NCI-H1092 (cell line): ENCODE results near the gene MGMT.

Source experiments
- DNase-seq: peaks from one replicate; lab custom pipeline; 2025; lab: John Stamatoyannopoulos, UW

The MGMT gene

DNA sequence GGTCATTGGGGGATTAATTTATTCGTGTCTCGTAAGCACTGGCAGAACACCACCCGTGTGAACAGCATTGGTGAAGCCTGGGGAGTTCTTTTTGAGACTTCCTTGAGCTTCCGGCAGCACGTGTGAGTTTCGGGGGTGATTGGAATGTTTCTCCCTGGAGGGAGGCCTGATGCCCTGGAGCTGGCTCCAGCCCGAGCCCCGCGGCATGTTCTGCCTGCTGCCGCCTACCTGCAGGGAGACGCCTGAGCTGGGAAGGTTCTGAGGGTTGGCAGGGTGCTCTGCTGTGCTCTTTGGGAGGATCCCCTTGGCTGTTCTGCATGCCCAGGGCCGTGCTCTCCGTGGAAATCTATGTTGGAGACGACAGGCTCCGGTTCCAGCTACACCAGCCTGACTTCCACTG lies 159.3 kb downstream of the MGMT start:
- no peak for DNase-seq

DNA sequence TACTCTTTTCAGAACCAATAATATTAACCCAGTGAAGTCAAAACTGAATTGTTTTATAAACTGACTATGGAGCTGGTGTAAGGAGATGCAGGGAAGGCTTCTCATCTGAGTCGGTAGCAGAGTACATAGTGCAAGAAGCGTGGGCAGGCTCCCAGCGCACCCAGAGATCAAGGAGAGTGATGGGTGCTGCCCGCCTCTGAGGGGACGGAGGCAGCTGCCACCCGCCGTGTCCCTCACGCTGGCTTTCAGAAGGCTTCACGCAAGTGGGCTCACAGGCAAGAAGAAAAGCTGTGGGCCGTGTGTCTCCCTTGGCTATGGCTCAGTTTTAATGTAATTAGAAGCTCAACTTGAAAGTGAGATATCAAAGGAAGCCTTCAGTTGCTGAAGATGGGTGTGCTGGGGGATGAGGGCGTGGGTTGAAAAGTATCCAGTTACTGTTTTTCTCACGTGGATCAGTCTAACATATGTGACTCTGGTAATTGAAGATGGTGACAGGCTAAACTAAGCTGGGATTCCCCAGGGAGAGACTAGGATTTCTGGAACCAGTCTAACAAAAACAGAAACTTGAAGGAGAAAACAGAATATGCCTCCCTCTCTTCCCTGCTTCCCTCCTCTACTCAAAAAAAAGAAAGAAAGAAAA lies 159.9 kb downstream of the MGMT start:
- no peak for DNase-seq

DNA sequence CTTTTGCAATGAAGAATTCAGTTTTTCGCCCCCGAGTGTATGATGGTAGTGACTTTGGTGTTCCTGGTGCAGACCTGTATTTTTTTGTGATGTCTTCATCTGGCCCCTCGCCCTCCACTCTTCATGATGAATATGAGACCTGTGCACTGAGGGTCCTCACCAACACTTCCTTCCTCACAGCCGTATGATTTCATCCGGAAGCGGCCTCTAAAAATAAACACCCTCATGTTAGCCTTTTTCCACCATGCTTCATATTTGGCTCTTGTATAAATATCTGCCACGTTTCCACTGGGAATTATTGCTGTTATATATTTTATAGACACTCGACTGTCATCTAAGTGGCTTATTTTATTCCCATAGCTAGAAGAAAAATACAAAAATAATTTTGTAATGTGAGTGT lies 160.4 kb downstream of the MGMT start:
- DNase-seq: no peak

DNA sequence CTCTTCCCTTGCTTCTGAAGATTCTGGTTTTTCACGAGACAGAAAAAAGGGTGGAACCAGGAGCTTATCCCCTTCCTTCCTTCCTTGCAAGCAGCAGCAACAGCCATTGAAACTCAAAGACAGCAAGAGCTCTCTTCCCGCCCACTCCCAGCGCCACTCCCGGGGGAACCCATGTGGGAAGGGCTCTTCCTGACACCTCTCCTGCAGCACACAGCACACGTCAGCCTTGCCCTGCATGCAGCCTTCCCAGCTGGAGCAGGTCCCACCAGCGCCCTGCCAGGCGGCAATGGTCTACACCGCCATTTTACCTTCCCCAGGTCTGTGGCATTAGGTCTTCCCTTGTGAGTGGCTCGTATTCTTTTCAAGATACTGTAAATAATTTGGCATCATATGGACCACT lies 161.8 kb downstream of the MGMT start:
- no peak for DNase-seq

GRCh38 chr10:129629911-129630310 lies 162.9 kb downstream of the MGMT start:
- no peak for DNase-seq

- no peak for DNase-seq
These were observed 164.0 kb downstream of the MGMT start for GRCh38 chr10:129631006-129631405.

DNA sequence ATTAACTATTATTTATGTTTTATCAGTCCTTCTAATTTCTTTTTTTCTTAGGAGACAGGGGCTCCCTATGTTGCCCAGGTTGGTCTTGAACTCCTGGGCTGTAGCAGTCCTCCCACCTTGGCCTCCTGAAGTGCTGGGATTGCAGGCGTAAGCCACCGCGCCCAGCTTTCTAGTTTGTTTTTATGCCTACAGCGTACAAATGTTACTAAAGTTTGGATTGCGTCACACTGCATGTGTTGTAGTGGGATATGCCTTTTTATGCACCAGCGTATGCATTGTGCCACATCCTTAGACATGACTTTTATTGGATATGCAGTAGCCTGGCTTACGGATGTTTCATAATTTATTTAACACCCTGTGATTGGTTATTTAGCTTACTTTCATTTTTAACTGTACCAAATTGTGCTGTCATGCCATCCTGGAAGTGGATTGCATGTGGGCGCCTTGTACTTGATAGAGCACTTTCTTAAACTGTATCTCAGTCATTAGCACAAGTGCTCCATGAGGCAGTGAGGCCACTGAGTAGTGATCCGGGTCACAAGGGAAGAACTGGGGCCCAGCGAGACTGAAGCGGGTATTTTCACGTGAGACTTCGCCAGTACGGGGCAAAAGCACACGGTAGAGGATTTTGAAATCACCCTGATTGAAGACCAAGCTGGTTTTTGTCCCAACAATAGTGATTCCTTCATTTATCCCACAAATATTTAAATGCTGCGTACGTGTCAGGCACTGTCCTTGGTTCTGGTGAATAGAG lies 165.0 kb downstream of the MGMT start:
- no peak for DNase-seq

DNA sequence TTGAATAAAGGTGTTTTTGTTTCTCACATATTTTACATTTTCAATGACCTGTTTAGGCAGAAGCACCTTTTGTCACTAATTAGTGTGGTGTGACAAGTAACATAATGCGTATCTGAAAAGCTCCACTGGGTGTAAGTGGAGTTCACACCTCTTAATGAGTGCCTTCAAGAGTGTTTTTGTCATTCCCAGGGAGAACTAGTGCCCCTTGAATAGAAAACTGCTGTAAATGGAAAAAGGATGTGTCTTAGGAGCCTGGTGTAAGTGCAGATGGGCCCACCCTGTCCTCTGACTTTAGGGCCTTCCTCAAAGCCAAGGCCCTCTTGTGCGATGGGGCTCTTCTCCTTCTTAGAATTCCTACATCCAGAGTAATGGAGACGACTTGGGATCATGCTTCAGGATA lies 170.0 kb downstream of the MGMT start:
- DNase-seq: no peak

- no peak for DNase-seq
These were observed 170.8 kb downstream of the MGMT start for GRCh38 chr10:129637846-129638245.

- DNase-seq: no peak
These were observed 174.3 kb downstream of the MGMT start for GRCh38 chr10:129641351-129641750.

DNA sequence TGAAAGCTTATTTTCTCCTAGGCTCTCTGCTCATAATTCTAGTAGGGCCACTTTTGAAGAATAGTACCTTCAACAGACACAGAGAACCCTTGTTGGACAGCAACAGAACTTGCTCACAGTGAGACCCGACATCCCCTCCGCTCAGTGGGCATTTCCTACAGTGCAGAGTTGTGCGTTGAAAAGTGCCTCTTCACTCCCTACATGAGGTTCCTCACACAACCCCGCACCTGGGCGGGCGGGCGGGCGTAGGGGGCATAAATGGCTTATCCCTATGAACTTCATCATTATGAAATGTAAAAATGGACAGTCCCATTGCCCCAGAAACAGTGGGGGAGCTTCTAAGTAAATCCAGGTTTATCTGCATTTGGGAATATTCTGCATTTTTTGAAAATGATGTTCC lies 174.9 kb downstream of the MGMT start:
- no peak for DNase-seq

DNA sequence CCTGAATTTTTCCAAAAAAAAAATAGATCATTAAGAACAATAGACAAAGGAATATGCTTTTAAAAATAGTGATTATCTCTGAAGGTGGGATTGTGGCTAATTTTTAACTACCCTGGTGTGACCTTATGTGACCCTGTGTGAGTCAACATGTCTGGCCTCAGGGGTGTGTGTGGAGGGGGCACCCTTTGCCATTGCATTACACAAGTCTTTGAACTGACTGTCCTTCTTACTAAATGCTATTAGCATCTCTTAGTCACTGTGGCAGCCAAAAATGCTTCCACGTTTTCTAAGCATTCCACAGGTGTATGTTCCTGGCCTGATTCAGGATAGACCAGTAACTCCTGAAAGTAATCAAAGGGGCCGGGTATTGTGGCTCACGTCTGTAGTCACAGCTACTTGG lies 175.4 kb downstream of the MGMT start:
- DNase-seq: no peak

DNA sequence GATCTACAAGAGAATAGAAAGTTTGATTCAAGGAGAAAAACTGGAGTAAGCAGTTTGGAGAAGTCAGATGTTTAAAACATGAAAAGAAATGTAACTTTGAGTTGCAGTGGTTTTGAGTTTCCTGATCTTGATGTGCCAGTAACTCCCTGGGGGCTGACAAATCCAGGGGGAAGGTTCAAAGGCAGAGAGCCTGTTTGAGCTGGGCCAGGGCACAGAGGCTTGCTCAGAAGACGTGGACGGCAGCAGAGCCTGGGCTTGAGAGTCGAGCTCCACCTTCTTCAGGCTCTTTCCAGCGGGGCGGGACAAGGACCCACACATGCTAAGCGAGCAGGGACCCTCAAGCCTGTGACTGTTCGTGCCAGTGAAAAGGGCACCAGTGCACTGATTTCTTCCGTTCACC lies 176.2 kb downstream of the MGMT start:
- DNase-seq: no peak

DNA sequence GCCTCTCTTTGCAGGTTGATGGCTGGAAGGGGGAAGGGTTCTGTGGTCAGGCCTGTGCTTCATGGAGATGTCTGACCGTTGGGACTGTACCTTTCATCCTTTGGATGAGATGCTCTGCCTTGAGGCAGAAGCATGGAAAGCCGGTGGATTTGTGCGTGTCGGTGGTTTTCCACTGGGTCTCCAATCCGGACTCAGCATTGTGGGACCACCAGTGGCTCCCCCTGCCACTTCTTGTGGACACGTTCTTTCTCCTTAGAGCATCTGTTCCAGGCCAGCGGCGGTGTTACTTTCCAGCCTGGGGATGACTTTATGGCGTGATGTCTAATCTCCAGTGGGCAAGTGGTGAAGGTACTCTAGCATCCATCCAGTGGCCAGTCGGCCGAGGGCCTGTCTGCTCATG lies 178.4 kb downstream of the MGMT start:
- no peak for DNase-seq

DNA sequence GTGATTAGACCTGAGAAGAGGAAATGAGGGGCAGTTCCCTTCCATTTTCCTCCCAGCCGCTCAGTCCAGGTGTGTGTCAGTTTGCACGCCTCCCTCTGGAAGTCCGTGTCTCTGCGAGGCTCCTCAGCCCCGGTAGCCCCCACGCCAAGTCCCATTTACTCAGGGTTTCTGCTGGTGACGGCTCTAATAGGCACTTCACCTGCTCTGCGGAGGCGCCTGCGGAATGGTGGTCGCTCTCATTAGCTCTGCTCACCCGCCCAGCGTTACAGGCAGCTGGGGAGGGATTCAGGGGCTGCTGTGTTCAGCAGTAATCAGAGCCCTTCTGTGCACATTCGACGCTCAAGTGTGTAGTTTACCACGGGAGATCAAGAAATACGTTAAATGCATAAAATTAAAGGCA lies 179.9 kb downstream of the MGMT start:
- no peak for DNase-seq

DNA sequence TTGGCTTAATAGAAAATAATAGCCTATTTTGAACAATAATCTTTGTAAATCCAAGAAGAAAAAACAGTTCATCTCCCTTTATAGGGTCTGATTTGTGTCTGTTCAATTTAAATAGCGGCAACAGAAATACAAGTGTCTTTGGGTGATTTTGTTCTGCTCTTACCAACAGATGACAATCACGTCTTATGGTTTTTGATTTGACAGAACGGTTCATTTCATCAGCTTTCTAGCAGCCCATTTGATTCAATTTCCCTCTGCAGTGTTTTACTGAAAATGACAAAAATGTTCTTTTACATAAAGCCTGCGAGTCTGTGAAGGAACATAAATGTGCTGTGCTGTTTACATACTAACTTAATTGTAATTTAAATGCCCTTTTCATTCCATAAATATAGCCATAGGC lies 180.5 kb downstream of the MGMT start:
- no peak for DNase-seq

DNA sequence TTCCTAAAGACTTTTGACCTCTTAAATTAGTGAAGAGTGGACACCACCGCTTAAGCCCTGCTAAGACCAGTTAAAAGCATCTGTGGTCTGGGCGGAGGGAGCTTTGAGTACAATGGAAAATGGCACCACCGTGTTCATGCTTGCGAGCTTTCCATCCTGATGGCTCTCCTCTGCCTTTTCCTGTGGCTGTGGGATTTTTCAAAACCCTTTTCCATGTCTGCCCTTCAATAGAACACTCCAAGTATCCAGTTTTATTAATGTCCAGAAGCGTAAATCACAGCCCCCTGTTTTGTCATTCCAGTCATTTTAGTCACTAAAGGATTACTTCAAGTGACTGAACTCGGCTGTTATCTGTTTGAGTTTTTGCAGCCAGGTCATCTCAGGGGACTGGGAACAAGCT lies 181.8 kb downstream of the MGMT start:
- no peak for DNase-seq

GRCh38 chr10:129652021-129652420 lies 185.0 kb downstream of the MGMT start:
- DNase-seq: no peak

GRCh38 chr10:129652521-129653201 lies 185.6 kb downstream of the MGMT start:
- DNase-seq: no peak

- DNase-seq: no peak
These were observed 186.4 kb downstream of the MGMT start for GRCh38 chr10:129653428-129653827.

- DNase-seq: no peak
These were observed 186.8 kb downstream of the MGMT start for GRCh38 chr10:129653861-129654260.

DNA sequence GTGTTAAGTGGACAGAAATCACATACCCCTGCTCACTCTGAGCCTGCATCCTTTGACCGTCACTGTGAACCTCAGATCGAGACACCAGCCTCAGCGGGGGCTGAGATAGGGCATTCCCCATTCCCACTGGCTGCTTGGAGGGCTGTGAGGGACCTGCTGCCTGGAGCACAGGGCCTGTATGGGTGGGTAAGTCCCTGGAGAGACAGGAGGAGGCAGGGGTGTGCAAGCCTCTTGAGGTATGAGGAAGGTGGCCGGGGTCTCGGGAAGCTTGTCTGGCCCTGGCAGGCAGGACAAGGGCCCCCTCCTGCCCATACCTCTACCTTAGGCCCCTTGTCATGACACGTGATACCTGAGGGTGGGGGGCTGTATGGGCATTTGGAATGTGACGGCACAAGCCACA lies 187.4 kb downstream of the MGMT start:
- DNase-seq: no peak

DNA sequence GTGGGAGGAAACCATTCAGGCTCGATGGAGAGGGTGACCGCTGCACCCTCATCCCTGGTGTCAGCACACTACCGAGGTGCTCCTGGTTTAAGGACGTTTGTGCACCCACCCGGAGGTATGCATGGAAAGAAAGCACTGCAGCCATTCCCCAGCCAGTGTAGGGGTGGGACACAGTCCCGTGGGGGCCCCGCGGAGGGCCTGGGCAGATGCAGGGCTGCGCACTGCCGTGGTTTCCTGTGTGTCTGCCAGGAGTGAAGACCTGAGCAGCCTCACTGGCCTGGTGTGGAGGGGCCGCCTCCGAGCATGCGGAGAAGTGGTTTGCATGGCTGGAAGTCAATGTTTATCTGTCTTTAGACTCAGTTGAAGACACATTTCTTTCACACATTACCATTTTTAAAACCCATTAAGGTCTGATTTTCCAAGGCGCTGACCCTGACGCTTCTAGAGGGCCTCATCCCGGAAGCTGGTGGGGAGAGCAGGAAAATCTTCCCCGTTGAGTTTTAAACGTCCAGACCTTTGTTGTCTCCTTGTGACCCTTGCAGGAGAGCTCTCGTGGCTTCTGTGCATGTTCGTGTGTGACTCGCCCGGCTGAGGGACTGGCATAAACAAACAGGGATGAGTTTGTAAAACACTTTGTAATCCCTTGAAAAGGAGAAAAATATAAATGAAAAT lies 188.1 kb downstream of the MGMT start:
- DNase-seq: no peak
